ENCODE results near the gene PRDM2. TPM values are rescaled to one million over a fixed set of nuclear protein-coding genes. Genes with fewer than 3 reads are reported as not detected.

PRDM2 gene
- total RNA-seq, 1 experiment from 2014 or later, result 3.8 TPM

DNA sequence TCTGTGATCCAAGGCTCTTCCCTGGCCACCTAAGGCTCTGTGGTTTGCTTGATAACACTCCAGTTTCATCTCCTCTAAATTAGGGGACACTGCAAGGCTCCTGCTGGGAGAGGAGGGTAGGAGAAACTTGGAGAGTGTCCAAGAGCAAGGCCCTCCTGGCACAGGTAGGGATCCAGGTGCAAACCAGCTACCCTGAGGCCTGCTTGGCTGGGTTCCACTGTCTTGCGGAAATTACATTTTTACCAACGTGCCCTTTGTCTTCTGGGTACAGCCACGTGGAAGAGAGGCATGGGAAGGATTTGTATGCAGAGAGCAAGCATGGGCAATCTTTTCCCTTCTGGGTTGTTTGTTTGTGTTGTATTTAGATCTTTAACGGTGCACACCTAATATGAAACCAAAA lies 132.5 kb downstream of the PRDM2 start:
- no peak for DNase-seq (ENCODE audit: low read depth)

GRCh38 chr1:13836136-13836535 lies 136.1 kb downstream of the PRDM2 start:
- no peak for DNase-seq (ENCODE audit: low read depth)

DNA sequence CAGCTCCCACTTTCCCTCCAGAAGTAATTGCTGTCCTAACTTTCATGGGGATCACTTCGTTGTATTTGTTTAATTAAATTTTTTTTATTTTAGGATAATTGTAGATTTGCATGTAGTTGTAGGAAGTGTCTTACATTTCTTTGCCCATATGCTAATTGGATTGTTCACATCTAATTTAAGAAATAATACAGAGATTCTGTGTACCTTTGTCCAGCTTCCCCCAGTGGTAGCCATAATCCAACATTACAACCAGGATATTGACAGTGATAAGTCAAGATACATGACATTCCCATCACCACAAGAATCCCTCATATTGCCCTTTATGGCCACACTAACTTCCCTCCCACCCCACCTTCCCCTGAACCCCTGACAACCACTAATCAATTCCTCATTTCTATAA lies 136.6 kb downstream of the PRDM2 start:
- no peak for DNase-seq (ENCODE audit: low read depth)

DNA sequence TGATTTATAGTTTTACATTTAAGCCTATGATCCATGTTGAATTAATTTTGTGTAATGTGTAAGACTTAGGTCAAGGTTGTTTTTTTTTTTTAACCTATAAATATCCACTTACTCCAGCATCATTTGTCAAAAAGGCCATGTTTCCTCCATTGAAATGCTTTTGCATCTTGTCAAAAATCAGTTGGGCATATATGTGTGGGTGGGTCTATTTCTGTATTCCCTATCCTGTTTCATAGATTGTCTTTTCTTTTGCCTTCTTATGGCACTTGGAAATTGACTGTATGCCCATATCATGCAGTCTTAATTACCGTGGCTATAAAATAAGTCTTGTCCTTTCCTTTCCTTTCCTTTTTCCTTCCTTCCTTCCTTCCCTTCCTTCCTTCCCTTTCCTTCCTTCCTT lies 138.2 kb downstream of the PRDM2 start:
- no peak for DNase-seq (ENCODE audit: low read depth)

DNA sequence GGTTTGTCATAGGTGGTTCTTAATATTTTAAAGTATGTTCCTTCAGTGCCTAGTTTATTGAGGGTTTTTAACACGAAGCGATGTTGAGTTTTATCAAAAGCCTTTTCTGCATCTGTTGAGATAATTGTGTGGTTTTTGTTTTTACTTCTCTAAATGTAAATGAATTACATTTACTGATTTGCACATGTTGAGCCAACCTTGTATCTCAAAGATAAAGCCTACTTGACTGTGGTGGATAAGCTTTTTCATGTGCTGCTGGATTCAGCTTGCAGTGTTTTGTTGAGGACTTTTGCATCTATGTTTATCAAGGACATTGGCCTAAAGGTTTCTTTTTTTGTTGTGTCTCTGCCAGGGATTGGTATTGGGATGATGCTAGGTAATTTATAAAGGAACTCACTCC lies 142.5 kb downstream of the PRDM2 start:
- DNase-seq (ENCODE audit: low read depth), result no peak

DNA sequence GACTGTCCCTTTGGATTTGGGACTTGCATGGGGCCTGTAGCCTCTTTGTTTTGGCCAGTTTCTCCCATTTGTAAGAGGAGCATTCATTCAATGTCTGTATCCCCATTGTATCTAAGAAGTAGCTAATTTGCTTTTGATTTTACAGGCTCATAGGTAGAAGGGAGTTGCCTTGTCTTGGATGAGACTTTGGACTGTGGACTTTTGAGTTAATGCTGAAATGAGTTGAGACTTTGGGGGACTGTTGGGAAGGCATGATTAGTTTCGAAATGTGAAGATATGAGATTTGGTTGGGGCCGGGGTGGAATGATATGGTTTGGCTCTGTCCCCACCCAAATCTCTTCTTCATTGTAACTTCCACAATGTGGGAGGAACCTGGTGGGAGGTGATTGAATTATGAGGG lies 151.7 kb downstream of the PRDM2 start:
- no peak for DNase-seq (ENCODE audit: low read depth)

DNA sequence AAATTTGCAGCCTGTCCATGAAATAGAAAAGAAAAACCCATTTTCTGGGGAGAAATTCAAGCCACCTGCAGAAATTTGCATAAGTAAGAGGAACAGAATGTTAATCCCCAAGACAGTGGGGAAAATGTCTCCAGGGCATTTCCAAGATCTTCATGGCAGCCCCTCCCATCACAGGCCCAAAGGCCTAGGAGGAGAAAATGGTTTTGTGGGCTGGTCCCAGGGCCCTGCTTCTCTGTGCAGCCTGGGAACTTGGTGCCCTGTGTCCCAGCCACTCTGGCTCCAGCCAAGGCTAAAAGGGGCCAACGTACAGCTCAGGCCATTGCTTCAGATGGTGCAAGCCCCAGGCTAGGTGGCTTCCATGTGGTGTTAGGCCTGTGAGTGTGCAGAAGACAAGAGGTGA lies 155.6 kb downstream of the PRDM2 start:
- DNase-seq (ENCODE audit: low read depth), result no peak

DNA sequence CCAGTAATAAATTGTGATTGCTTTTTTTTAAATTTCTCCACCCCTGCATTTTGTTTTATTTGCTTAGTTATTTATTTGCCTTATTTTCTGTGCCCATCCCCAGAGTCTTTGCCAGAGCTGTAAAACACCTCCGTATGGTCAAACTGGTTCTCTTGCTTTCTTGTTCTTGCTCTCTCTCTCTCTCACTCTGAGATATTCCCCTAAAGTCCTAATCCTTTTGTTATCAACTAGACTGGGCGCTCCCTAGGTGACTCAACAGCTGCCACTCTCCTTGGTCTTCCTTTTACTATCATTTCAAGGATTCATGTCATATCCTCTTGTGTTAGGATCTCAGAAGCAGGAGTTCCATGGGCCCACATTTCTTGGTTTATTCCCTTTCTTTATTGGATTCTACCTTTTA lies 160.0 kb downstream of the PRDM2 start:
- no peak for DNase-seq (ENCODE audit: low read depth)

GRCh38 chr1:13864760-13865159 lies 164.8 kb downstream of the PRDM2 start:
- DNase-seq (ENCODE audit: low read depth), result no peak

GRCh38 chr1:13865851-13866250 lies 165.9 kb downstream of the PRDM2 start:
- no peak for DNase-seq (ENCODE audit: low read depth)

GRCh38 chr1:13867603-13868002 lies 167.6 kb downstream of the PRDM2 start:
- no peak for DNase-seq (ENCODE audit: low read depth)

DNA sequence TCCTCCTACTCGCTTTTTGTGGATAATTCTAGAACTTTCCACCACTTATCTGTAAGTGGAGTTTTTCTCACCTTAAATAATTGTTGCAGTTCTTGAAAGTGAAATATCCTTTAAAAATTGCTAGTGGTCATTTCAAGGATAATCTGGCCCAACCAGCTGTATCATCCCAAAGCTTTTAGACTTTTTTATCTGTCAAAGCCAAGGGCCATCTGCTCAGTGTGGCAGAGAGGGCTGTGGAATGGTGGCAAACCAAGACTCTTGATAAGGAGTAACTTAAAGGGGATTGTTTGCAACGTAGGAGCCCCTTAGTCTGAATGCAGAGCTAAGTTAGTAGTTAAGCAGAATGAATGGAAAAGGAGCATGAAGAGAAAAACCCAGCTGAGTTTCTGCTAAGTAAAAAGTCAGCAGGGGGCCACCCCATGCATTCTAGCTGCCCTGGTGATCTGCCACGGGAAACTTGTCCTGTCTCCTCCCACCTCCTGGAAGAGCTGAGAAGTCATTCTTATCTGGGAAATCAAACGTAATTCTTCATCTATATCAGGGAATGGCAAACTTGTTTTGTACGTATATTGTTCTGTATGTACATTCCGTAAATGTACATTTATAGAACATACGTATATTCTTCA lies 169.3 kb downstream of the PRDM2 start:
- no peak for DNase-seq (ENCODE audit: low read depth)

DNA sequence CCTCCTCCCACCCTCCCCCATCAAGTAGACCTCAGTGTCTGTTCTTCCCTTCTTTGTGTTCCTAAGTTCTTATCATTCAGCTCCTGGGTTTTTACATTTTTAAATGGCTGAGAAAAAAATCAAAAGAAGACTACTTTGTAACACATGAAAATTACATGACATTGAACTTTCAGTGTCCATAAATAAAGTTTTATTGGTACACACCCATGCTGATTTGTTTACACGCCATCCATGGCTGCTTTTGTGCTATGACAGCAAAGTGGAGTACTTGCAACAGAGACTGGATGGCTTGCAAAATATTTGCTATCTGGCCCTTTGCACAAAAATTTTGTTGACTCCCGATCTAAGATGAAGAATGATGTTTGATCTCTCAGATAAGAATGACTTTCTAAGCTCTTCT lies 171.4 kb downstream of the PRDM2 start:
- DNase-seq (ENCODE audit: low read depth), result no peak

GRCh38 chr1:13871886-13872285 lies 171.9 kb downstream of the PRDM2 start:
- no peak for DNase-seq (ENCODE audit: low read depth)

DNA sequence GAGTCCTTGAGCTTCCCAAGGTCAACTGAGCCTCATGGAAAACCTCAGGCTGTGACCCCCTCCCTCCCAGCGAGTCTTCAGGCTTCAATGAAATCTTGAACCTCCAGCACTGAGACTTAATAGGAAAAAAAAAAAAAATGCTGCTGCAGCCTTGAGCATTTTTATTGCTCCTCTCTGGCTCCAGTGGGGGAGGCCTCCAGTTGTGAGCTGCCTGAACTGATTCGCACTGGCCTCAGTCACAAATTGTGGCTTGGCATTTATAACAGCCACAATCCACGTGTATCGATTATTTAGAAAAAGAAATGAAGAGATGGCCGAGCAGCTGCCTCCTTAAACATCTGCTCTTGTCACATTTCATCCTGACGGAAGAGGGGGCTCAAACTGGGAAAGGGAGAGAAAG lies 173.0 kb downstream of the PRDM2 start:
- DNase-seq (ENCODE audit: low read depth), result no peak

Small RNAs within 50 kb of the gene (small RNA-seq; reads per million reads assigned to genes)
- gene RF00564, result not detected

Other genes starting within 250 kb of the PRDM2 start
- gene LRRC38, start 186.2 kb upstream of the PRDM2 start, total RNA-seq (2014; rRNA removed; shearing (Covaris generic)), result 0.43 and 0.71 TPM in 2 replicates
- 8.7 and 16.3 TPM in 2 replicates for gene PDPN, start 116.4 kb upstream of the PRDM2 start, total RNA-seq (2014; rRNA removed; shearing (Covaris generic))